Immature natural killer cell (primary cell): ENCODE results near the gene AMPD1. TPM values are rescaled to one million over a fixed set of nuclear protein-coding genes. Genes with fewer than 3 reads are reported as not detected.

ENCODE experiments used
- DNase-seq, 3 donors: peaks; one replicate each; pipeline ENCODE4 v3.0.0; 2022; ENCODE audit warnings: mixed read lengths in 1 of 3
- H3K27ac Mint-ChIP-seq, 6 donors: one replicate each; pipeline ENCODE4 v1.8.0; 2020; ENCODE audit warnings: mixed read lengths in 6 of 6, mild to moderate bottlenecking in 5 of 6, inconsistent platforms in 4 of 6, moderate library complexity in 3 of 6
- H3K27me3 Mint-ChIP-seq, 3 donors: one replicate each; pipeline ENCODE4 v1.8.0; 2020 to 2021; ENCODE audit warnings: low read depth in 3 of 3, mild to moderate bottlenecking in 3 of 3, mixed read lengths in 3 of 3, moderate library complexity in 3 of 3, inconsistent platforms in 1 of 3
- H3K36me3 Mint-ChIP-seq, 3 donors: one replicate each; pipeline ENCODE4 v1.8.0; 2020; ENCODE audit warnings: mixed read lengths in 3 of 3, inconsistent platforms in 2 of 3, mild to moderate bottlenecking in 2 of 3
- H3K4me1 Mint-ChIP-seq, 2 donors: one replicate each; pipeline ENCODE4 v1.8.0; 2020; ENCODE audit warnings: inconsistent platforms in 2 of 2, mild to moderate bottlenecking in 2 of 2, mixed read lengths in 2 of 2, moderate library complexity in 1 of 2
- H3K4me3 Mint-ChIP-seq, 5 donors: one replicate each; pipeline ENCODE4 v1.8.0; 2020; ENCODE audit warnings: mild to moderate bottlenecking in 5 of 5, mixed read lengths in 5 of 5, inconsistent platforms in 3 of 5, moderate library complexity in 3 of 5
- H3K9me3 Mint-ChIP-seq, 6 donors: one replicate each; pipeline ENCODE4 v1.8.0; 2020; ENCODE audit warnings: mild to moderate bottlenecking in 6 of 6, mixed read lengths in 6 of 6, inconsistent platforms in 4 of 6, moderate library complexity in 3 of 6
- polyA plus RNA-seq, 3 donors: library from polyadenylated mRNA; unstranded; fragments of 300-500 nt; fragmentation: Illumina TruSeq; gene quantifications; one replicate each; pipeline ENCODE4 v1.2.3, GENCODE V29; 2021

The AMPD1 gene
- polyA plus RNA-seq, 3 donors from 2014 or later, result not detected

- H3K9me3 Mint-ChIP-seq, result no peaks in the 10 kb centered on the region
- H3K27ac Mint-ChIP-seq, result peak within 1 kb of the TSS; percentile 97 to 99 (median 99)
- peak within 1 kb of the TSS; percentile 92 to 99 (median 97) for H3K4me3 Mint-ChIP-seq
- peaks cover 6 to 16% (median 7%) of the 10 kb centered on the region in 3 donors for H3K27me3 Mint-ChIP-seq
- DNase-seq, result peak; percentile 93 to 94 (median 94)
- H3K4me1 Mint-ChIP-seq, result peaks cover 21 to 37% of the 10 kb centered on the region in 2 donors
- H3K36me3 Mint-ChIP-seq, result peaks cover 10 to 34% (median 13%) of the 10 kb centered on the region in 3 donors
Observed at GRCh38 chr1:114716304-114717170, 21.2 kb upstream of the AMPD1 start, which contains the start of gene NRAS. TSS of gene NRAS (minus strand) at chr1:114716771. CDS start at chr1:114716160, 611 bp downstream.

DNA sequence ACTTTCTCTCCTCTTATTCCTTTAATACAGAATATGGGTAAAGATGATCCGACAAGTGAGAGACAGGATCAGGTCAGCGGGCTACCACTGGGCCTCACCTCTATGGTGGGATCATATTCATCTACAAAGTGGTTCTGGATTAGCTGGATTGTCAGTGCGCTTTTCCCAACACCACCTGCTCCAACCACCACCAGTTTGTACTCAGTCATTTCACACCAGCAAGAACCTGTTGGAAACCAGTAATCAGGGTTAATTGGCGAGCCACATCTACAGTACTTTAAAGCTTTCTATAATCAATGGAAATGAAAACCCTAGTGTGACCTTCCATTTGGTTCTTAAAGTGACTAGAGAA is 20.6 kb upstream of the AMPD1 start:
- Mint-ChIP-seq H3K4me1 (peaks cover 21 to 37% of the 10 kb centered on the region in 2 donors), H3K27ac (peak overlapping the region; percentile 97 to 99 (median 99)), H3K27me3 (peaks cover 6 to 16% (median 7%) of the 10 kb centered on the region in 3 donors), H3K9me3 (no peaks in the 10 kb centered on the region), H3K4me3 (peak overlapping the region; percentile 92 to 99 (median 97)), H3K36me3 (peaks cover 6 to 30% (median 13%) of the 10 kb centered on the region in 3 donors)
- no peak for DNase-seq

DNA sequence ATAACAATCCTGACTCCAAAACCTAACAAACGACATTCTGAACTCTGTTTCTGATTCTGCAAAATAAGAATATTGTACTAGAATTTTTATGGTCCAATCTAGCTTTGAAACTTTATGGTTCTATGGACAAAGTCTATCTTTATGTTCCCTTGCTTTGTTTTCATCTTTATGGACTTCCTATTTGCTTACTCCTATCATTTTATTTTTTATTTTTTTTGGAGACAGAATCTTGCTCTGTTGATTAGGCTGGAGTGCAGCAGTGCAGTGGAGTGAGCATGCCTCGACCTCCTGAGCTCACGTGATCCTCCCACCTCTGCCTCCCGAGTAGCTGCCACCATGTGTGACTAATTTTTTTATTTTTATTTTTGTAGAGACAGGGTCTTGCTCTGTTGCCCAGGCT is 17.6 kb upstream of the AMPD1 start:
- peaks cover 6 to 15% (median 7%) of the 10 kb centered on the region in 3 donors for H3K27me3 Mint-ChIP-seq
- DNase-seq, result no peak
- peaks cover 13 to 17% (median 14%) of the 10 kb centered on the region in 3 donors for H3K36me3 Mint-ChIP-seq
- H3K4me3 Mint-ChIP-seq, result no peak overlapping the region
- peaks cover 21 to 37% of the 10 kb centered on the region in 2 donors for H3K4me1 Mint-ChIP-seq
- H3K9me3 Mint-ChIP-seq, result no peaks in the 10 kb centered on the region
- no peak overlapping the region for H3K27ac Mint-ChIP-seq

DNA sequence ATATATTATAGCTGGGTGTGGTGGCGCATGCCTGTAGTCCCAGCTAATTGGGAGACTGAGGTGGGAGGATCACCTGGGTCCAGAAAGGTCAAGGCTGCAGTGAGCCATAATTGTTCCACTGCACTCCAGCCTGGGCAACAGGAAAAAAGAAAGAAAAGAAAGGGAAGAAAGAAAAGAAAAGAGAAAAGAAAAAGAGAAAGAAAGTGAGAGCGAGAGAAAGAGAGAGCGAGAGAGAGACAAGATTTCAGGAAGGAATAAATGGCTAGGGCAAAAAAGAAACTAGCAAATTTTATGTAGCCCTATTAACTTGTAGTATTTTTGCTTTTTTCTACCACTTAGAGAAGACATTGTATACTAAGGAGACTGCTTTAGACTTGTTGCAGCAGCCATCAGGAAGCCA is 15.0 kb upstream of the AMPD1 start:
- no peak for DNase-seq
- H3K27ac Mint-ChIP-seq, result no peak overlapping the region
- peak overlapping the region in 1 of 5 donors; percentile 26 for H3K4me3 Mint-ChIP-seq
- no peaks in the 10 kb centered on the region for H3K27me3 Mint-ChIP-seq
- H3K9me3 Mint-ChIP-seq, result no peaks in the 10 kb centered on the region
- peaks cover 23 to 31% (median 27%) of the 10 kb centered on the region in 3 donors for H3K36me3 Mint-ChIP-seq
- peaks cover 4 to 17% of the 10 kb centered on the region in 2 donors for H3K4me1 Mint-ChIP-seq

DNA sequence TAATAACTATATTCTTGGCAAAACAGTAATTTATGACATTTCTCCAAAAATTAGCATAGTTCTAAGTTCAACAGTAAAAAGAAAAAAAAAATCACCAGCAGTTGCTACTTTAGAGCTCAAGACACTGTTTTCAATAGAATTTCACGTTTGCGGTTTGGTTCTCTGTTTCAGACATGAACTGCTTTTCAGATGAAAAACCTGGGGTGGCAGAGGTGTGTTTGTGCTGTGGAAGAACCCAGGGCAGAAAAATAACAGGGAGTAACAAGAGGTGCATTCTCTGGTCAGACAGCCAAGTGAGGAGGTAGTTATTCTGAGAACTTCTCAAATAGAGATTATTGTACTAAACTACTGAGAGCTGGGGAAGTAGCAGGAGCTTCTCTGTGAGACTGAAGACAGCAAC is 12.3 kb upstream of the AMPD1 start:
- H3K27ac Mint-ChIP-seq, result peak overlapping the region in 2 of 6 donors; percentile 40 to 55
- H3K36me3 Mint-ChIP-seq, result peaks cover 21 to 28% (median 23%) of the 10 kb centered on the region in 3 donors
- no peak overlapping the region for H3K4me3 Mint-ChIP-seq
- H3K4me1 Mint-ChIP-seq, result no peaks in the 10 kb centered on the region
- H3K9me3 Mint-ChIP-seq, result no peaks in the 10 kb centered on the region
- no peak for DNase-seq
- H3K27me3 Mint-ChIP-seq, result no peaks in the 10 kb centered on the region

DNA sequence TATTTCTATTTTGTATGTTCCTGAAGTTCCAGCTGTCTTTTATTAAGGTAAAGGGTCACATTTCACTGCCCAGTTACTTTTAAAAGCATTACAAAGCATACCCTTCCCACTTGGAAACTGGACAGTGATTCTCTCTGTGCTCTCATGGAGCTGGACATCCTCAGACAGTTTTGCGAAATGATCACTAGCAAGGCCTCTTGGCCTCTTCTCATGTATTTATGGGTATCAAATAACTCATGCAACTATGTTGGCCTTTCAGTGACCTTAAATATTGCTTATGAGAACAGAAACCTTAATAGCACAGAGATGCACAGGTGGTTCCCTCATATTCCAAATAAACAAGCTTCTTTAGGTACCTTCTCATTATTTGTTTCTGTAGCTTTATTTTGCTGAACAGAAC is 7.9 kb upstream of the AMPD1 start:
- no peaks in the 10 kb centered on the region for H3K27me3 Mint-ChIP-seq
- H3K4me1 Mint-ChIP-seq, result no peaks in the 10 kb centered on the region
- H3K9me3 Mint-ChIP-seq, result no peaks in the 10 kb centered on the region
- peaks cover 14 to 20% (median 15%) of the 10 kb centered on the region in 3 donors for H3K36me3 Mint-ChIP-seq
- no peak overlapping the region for H3K4me3 Mint-ChIP-seq
- DNase-seq, result no peak
- no peak overlapping the region for H3K27ac Mint-ChIP-seq

GRCh38 chr1:114702737-114703136 is 7.4 kb upstream of the AMPD1 start:
- DNase-seq, result no peak
- Mint-ChIP-seq H3K36me3 (peaks cover 13 to 16% (median 13%) of the 10 kb centered on the region in 3 donors), H3K27ac (no peak overlapping the region), H3K27me3 (no peaks in the 10 kb centered on the region), H3K9me3 (no peaks in the 10 kb centered on the region), H3K4me3 (no peak overlapping the region), H3K4me1 (no peaks in the 10 kb centered on the region)

GRCh38 chr1:114701931-114702330 is 6.6 kb upstream of the AMPD1 start:
- Mint-ChIP-seq H3K27me3 (peaks cover 0 to 4% (median 2%) of the 10 kb centered on the region in 3 donors), H3K36me3 (peaks cover 5 to 8% (median 6%) of the 10 kb centered on the region in 3 donors), H3K27ac (no peak overlapping the region), H3K9me3 (no peaks in the 10 kb centered on the region), H3K4me3 (no peak overlapping the region), H3K4me1 (no peaks in the 10 kb centered on the region)
- no peak for DNase-seq

DNA sequence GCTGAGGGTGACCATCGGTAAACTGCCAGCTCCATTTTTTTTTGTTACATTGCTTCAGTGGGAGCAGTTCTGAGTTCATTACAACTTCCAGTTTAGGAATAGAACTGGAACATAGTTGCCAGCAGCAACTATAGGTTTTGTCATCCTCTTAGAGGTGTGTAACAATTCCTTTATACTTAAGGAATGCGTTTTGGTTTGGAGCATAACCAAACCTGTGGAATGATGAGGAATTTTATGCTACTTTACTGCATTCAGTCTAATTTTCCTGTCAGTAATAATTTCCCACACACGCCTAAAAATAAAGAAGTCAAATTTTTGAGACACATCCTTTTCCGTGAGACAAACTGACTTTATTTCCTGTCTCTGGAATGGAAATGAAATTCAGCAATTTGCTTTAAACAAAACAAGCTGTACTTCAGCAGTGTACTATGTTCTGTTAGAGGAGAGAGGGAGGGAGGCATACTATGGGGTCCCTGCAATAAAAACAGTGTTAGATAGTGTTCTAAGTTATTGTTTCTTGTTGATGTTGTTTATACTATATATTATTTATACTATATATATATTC is 4.8 kb upstream of the AMPD1 start:
- Mint-ChIP-seq H3K9me3 (no peaks in the 10 kb centered on the region), H3K27ac (no peak overlapping the region), H3K4me3 (no peak overlapping the region), H3K36me3 (peaks cover 0 to 4% (median 3%) of the 10 kb centered on the region in 3 donors), H3K27me3 (peaks cover 0 to 4% (median 3%) of the 10 kb centered on the region in 3 donors), H3K4me1 (no peaks in the 10 kb centered on the region)
- no peak for DNase-seq

GRCh38 chr1:114696810-114697209 is 1.5 kb upstream of the AMPD1 start:
- Mint-ChIP-seq H3K4me1 (no peaks in the 10 kb centered on the region), H3K27ac (no peak overlapping the region), H3K36me3 (no peaks in the 10 kb centered on the region), H3K9me3 (no peaks in the 10 kb centered on the region), H3K27me3 (peaks cover 0 to 6% (median 3%) of the 10 kb centered on the region in 3 donors), H3K4me3 (no peak overlapping the region)
- DNase-seq, result no peak

- Mint-ChIP-seq H3K27ac (no peak overlapping the region), H3K4me1 (no peaks in the 10 kb centered on the region), H3K4me3 (no peak overlapping the region), H3K9me3 (no peaks in the 10 kb centered on the region), H3K36me3 (no peaks in the 10 kb centered on the region), H3K27me3 (peaks cover 0 to 7% (median 6%) of the 10 kb centered on the region in 3 donors)
- no peak for DNase-seq
Observed at GRCh38 chr1:114694540-114695310, 621 bp downstream of the AMPD1 start.

DNA sequence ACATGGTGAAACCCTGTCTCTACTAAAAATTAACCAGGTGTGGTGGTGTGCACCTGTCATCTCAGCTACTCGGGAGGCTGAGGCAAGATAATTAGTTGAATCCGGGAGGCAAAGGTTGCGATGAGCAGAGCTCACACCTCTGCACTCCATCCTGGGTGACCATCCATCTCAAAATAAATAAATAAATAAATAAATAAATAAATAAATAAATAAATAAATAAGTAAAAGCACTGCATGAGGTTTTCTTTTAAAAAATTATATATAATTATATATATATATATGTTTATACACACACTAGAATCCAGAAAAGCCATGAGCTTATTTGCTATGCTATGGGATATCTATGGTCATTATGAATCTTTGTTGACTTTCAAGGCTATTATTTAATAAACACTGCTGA is 2.4 kb downstream of the AMPD1 start:
- H3K4me1 Mint-ChIP-seq, result no peaks in the 10 kb centered on the region
- H3K27ac Mint-ChIP-seq, result no peak overlapping the region

GRCh38 chr1:114691061-114691460 is 4.3 kb downstream of the AMPD1 start:
- Mint-ChIP-seq H3K4me3 (no peak overlapping the region), H3K27me3 (peaks cover 2 to 12% (median 3%) of the 10 kb centered on the region in 3 donors), H3K27ac (no peak overlapping the region), H3K36me3 (no peaks in the 10 kb centered on the region), H3K9me3 (no peaks in the 10 kb centered on the region), H3K4me1 (no peaks in the 10 kb centered on the region)
- no peak for DNase-seq

More for the DNA sequence above, 2.4 kb downstream of the AMPD1 start:
- H3K36me3 Mint-ChIP-seq, result no peaks in the 10 kb centered on the region
- no peaks in the 10 kb centered on the region for H3K9me3 Mint-ChIP-seq
- DNase-seq, result no peak
- H3K4me3 Mint-ChIP-seq, result no peak overlapping the region
- H3K27me3 Mint-ChIP-seq, result peaks cover 0 to 7% (median 6%) of the 10 kb centered on the region in 3 donors
